H1 (cell line): Measurements from ENCODE around the gene ARPIN. TPM values are rescaled to one million over a fixed set of nuclear protein-coding genes. Genes with fewer than 3 reads are reported as not detected.

Experiments
- CTCF ChIA-PET: fragments of 300-600 bp; sonication (Branson Sonifier 250); formaldehyde crosslinking; loops from one replicate; lab custom pipeline; 2021; ENCODE audit not compliant: partially characterized antibody; lab: Charles Lee
- POLR2A ChIA-PET: fragments of 300-600 bp; sonication (Branson Sonifier 250); formaldehyde crosslinking; loops from one replicate; lab custom pipeline; 2021; ENCODE audit warnings: inconsistent platforms; ENCODE audit not compliant: partially characterized antibody; lab: Charles Lee
- DNase-seq, 2 experiments: peaks; one replicate each; pipeline versions ENCODE4 v3.0.0 to v3.0.0-alpha.2; 2010 to 2022; ENCODE audit warnings: low spot score in 2 of 2, low read depth in 1 of 2, mixed read lengths in 1 of 2
- FAIRE-seq: peaks from 2 replicates; lab custom pipeline; 2011; peaks lifted over from hg19 to GRCh38; lab: Jason Lieb, UNC
- H2AFZ ChIP-seq: 2 replicates; pipeline ENCODE4 v1.8.1; 2012; ENCODE audit warnings: low read length, inconsistent platforms
- H2AK5ac ChIP-seq: 2 replicates; pipeline ENCODE4 v1.6.1; 2013; ENCODE audit warnings: low read depth, low read length
- H2BK120ac ChIP-seq: replicated peaks from 2 replicates; pipeline ENCODE3; 2013; ENCODE audit warnings: low read depth, low read length, inconsistent platforms
- H2BK12ac ChIP-seq: 2 replicates; pipeline ENCODE4 v1.6.1; 2013; ENCODE audit warnings: low read depth, low read length
- H2BK15ac ChIP-seq: 2 replicates; pipeline ENCODE4 v1.6.1; 2013; ENCODE audit warnings: low read length
- H2BK20ac ChIP-seq: 2 replicates; pipeline ENCODE4 v1.6.1; 2013; ENCODE audit warnings: low read length
- H2BK5ac ChIP-seq: 2 replicates; pipeline ENCODE4 v1.6.1; 2013; ENCODE audit warnings: low read depth, low read length
- H3K14ac ChIP-seq: 2 replicates; pipeline ENCODE4 v1.6.1; 2013; ENCODE audit warnings: inconsistent platforms; ENCODE audit not compliant: insufficient read length
- H3K18ac ChIP-seq: 2 replicates; pipeline ENCODE4 v1.6.1; 2013; ENCODE audit warnings: low read length; ENCODE audit errors: extremely low read depth
- H3K23ac ChIP-seq: 2 replicates; pipeline ENCODE4 v1.6.1; 2013; ENCODE audit warnings: inconsistent platforms; ENCODE audit not compliant: insufficient read length
- H3K23me2 ChIP-seq: 2 replicates; pipeline ENCODE4 v1.6.1; 2013; ENCODE audit warnings: low read depth, low read length
- H3K27ac ChIP-seq: 2 replicates; pipeline ENCODE4 v1.6.1; 2011; ENCODE audit warnings: low read depth, low read length, inconsistent platforms
- H3K27me3 ChIP-seq, 4 experiments: replicated peaks in 1 of 4; 1 replicate in 1 of 4; 2 replicates in 3 of 4; pipeline versions ENCODE4 v1.6.1 to v1.8.1; 2011 to 2013; ENCODE audit warnings: low read length in 3 of 4, mild to moderate bottlenecking in 3 of 4, inconsistent platforms in 2 of 4, mixed read lengths in 2 of 4, moderate library complexity in 1 of 4; ENCODE audit not compliant: control insufficient read depth in 3 of 4, insufficient read depth in 3 of 4; ENCODE audit errors: extremely low read depth in 1 of 4
- H3K36me3 ChIP-seq, 4 experiments: 2 replicates each; pipeline versions ENCODE4 v1.6.1 to v1.8.1; 2011 to 2013; ENCODE audit warnings: mild to moderate bottlenecking in 4 of 4, low read length in 3 of 4, moderate library complexity in 2 of 4, control low read depth in 1 of 4, inconsistent platforms in 1 of 4; ENCODE audit not compliant: insufficient read depth in 4 of 4, control insufficient read depth in 2 of 4
- H3K4ac ChIP-seq: replicated peaks from 2 replicates; pipeline ENCODE3; 2013; ENCODE audit warnings: low read length, low read depth, mixed read lengths, inconsistent platforms; ENCODE audit not compliant: insufficient read length
- H3K4me1 ChIP-seq, 4 experiments: replicated peaks in 1 of 4; 1 replicate in 1 of 4; 2 replicates in 3 of 4; pipeline versions ENCODE4 v1.6.1 to v1.8.1; 2011 to 2013; ENCODE audit warnings: low read length in 3 of 4, inconsistent platforms in 2 of 4, mixed read lengths in 1 of 4; ENCODE audit not compliant: insufficient read depth in 4 of 4, control insufficient read depth in 3 of 4
- H3K4me2 ChIP-seq, 2 experiments: 2 replicates each; pipeline versions ENCODE4 v1.6.1 to v1.8.1; 2011 to 2013; ENCODE audit warnings: low read depth in 2 of 2, low read length in 2 of 2, control low read depth in 1 of 2, inconsistent platforms in 1 of 2, mild to moderate bottlenecking in 1 of 2; ENCODE audit not compliant: insufficient read depth in 1 of 2
- H3K4me3 ChIP-seq, 4 experiments: fragments of 200-600, 300-600 bp in 1 of 4; sonication (generic), shearing (Covaris generic), sonication (Bioruptor Twin) in 1 of 4; 2 replicates each; pipeline versions ENCODE4 v1.5.1 to v1.8.1; 2011 to 2016; ENCODE audit warnings: low read length in 4 of 4, low read depth in 3 of 4, control low read depth in 2 of 4, inconsistent platforms in 2 of 4, mild to moderate bottlenecking in 2 of 4, mixed read lengths in 1 of 4, moderate library complexity in 1 of 4; ENCODE audit not compliant: insufficient read depth in 2 of 4; ENCODE audit errors: extremely low read depth in 1 of 4
- H3K56ac ChIP-seq: replicated peaks from 2 replicates; pipeline ENCODE3; 2013; ENCODE audit warnings: low read depth, mild to moderate bottlenecking, mixed read lengths, low read length, inconsistent platforms; ENCODE audit not compliant: insufficient read length
- H3K79me1 ChIP-seq: 2 replicates; pipeline ENCODE4 v1.6.1; 2013; ENCODE audit warnings: low read depth, low read length, control low read depth
- H3K79me2 ChIP-seq, 2 experiments: 2 replicates each; pipeline versions ENCODE4 v1.6.1 to v1.8.1; 2012 to 2013; ENCODE audit warnings: low read length in 2 of 2, mild to moderate bottlenecking in 2 of 2, inconsistent platforms in 1 of 2; ENCODE audit not compliant: insufficient read depth in 2 of 2, control insufficient read depth in 1 of 2
- H3K9ac ChIP-seq, 4 experiments: replicated peaks in 1 of 4; 1 replicate in 1 of 4; 2 replicates in 3 of 4; pipeline versions ENCODE4 v1.6.1 to v1.8.1; 2011 to 2013; ENCODE audit warnings: low read depth in 3 of 4, low read length in 3 of 4, control low read depth in 2 of 4, mild to moderate bottlenecking in 2 of 4, moderate library complexity in 2 of 4, inconsistent platforms in 1 of 4; ENCODE audit errors: extremely low read depth in 1 of 4
- H3K9me3 ChIP-seq, 2 experiments: 2 replicates each; pipeline versions ENCODE4 v1.6.1 to v1.8.1; 2012 to 2013; ENCODE audit warnings: mild to moderate bottlenecking in 2 of 2, moderate library complexity in 2 of 2, control low read depth in 1 of 2, inconsistent platforms in 1 of 2, low read depth in 1 of 2, low read length in 1 of 2, mixed read lengths in 1 of 2; ENCODE audit not compliant: insufficient read depth in 2 of 2
- H4K20me1 ChIP-seq, 2 experiments: replicated peaks in 1 of 2; 2 replicates each; pipeline versions ENCODE3 to v1.8.1; 2011 to 2013; ENCODE audit warnings: inconsistent platforms in 2 of 2, low read length in 2 of 2, mild to moderate bottlenecking in 1 of 2; ENCODE audit not compliant: insufficient read depth in 2 of 2, control insufficient read depth in 1 of 2
- H4K5ac ChIP-seq: 2 replicates; pipeline ENCODE4 v1.6.1; 2013; ENCODE audit warnings: low read length, low read depth, mixed read lengths, inconsistent platforms; ENCODE audit not compliant: insufficient read length
- H4K8ac ChIP-seq: 2 replicates; pipeline ENCODE4 v1.8.0; 2013; ENCODE audit warnings: mild to moderate bottlenecking, moderate library complexity, low read length, inconsistent platforms; ENCODE audit not compliant: insufficient read depth; ENCODE audit errors: extremely low read depth
- H4K91ac ChIP-seq: replicated peaks from 2 replicates; pipeline ENCODE3; 2013; ENCODE audit warnings: low read length, mixed read lengths, inconsistent platforms; ENCODE audit not compliant: insufficient read length
- EZH2 ChIP-seq: fragments of 200-600 bp; sonication (generic); IDR thresholded peaks from 2 replicates; pipeline ENCODE4 v1.7.1; 2012; ENCODE audit warnings: low read depth, mild to moderate bottlenecking, moderate library complexity, low read length, inconsistent platforms; ENCODE audit not compliant: severe bottlenecking
- POLR2A ChIP-seq, 2 experiments: IDR thresholded peaks; 1 replicate in 1 of 2; 2 replicates in 1 of 2; pipeline ENCODE4 v1.6.1; 2011; ENCODE audit warnings: low read depth in 2 of 2, low read length in 2 of 2, mild to moderate bottlenecking in 2 of 2; ENCODE audit errors: control extremely low read depth in 1 of 2
- WGBS, 2 experiments: shearing (Covaris generic) in 1 of 2; methylation state at CpG; one replicate each; pipeline versions ENCODE4 v1.1.6 to v1.1.7; 2013 to 2015; ENCODE audit warnings: low lambda C conversion rate in 2 of 2, mixed read lengths in 2 of 2, inconsistent platforms in 1 of 2, low coverage in 1 of 2, missing lambda C conversion rate in 1 of 2; ENCODE audit not compliant: insufficient replicate concordance in 2 of 2, insufficient coverage in 1 of 2, insufficient read length in 1 of 2; ENCODE audit errors: extremely low coverage in 1 of 2, missing lambda C conversion rate in 1 of 2; 5-methylcytosine and 5-hydroxymethylcytosine counted together
- polyA plus RNA-seq, 7 experiments: library from polyadenylated mRNA; depleted of rRNA in 3 of 7; stranded (reverse) in 5 of 7; unstranded in 2 of 7; fragments of >200 nt in 5 of 7; fragments of 200-250 nt in 2 of 7; gene quantifications; 1 replicate in 5 of 7; 2 replicates in 1 of 7; 4 replicates in 1 of 7; pipeline versions ENCODE4 v1.2.1 to v1.2.3, GENCODE V29; 2011 to 2013; ENCODE audit warnings: missing spikeins in 2 of 7, mixed read lengths in 2 of 7
- total RNA-seq: library from RNA; stranded (reverse); fragmentation: NEBNext Ultra II Directional; extraction: Animal tissue kit (Norgen Biotek cat#: 25700); gene quantifications from 2 replicates; pipeline ENCODE4 v1.2.1, GENCODE V29; 2021
- TF ChIP-seq, protein P1 (sequence below): IDR thresholded peaks from 2 replicates; pipeline ENCODE4 v1.6.1; 2012; ENCODE audit warnings: inconsistent platforms

Gene ARPIN
- total and polyA plus RNA-seq, 2 of the 8 experiments (the other 6 are each of a cell fraction or from before 2014, with no cell fraction given): 3.1 to 3.9 TPM

DNA sequence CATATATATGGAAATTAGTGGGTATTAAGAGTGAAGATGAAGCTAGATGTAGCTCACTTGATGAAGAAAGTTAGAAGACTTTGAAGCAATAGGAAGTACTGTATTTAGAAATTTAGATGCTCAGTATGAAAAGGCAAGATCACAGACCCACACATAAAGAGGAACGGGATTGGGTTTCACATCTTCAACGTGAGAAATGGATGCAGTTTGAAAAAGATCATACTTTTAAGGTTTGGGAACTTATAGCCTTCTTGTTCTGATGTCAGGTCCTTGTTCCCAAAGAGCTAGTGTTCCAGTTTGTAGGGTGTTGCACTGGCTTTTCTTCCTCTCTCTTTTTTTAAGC is 35.7 kb downstream of the ARPIN start:
- Histone ChIP-seq H2AFZ (no peak overlapping the region), H4K91ac (no peak overlapping the region), H3K9ac (no peak overlapping the region), H2BK5ac (no peak overlapping the region), H4K20me1 (no peaks in the 10 kb centered on the region), H3K56ac (no peak overlapping the region), H4K8ac (no peak overlapping the region), H2BK120ac (no peak overlapping the region), H2BK15ac (no peak overlapping the region), H3K27ac (no peak overlapping the region), H2BK12ac (no peak overlapping the region), H3K14ac (no peak overlapping the region), H4K5ac (no peak overlapping the region), H3K4ac (no peak overlapping the region), H3K36me3 (peaks cover 0 to 4% (median 2%) of the 10 kb centered on the region in 4 experiments; a peak in 3 of 8 replicates), H3K9me3 (no peaks in the 10 kb centered on the region), H3K18ac (no peak overlapping the region), H3K4me2 (no peak overlapping the region), H2BK20ac (no peak overlapping the region), H3K23ac (no peak overlapping the region), H3K4me3 (no peak overlapping the region), H3K79me2 (no peaks in the 10 kb centered on the region), H3K27me3 (no peaks in the 10 kb centered on the region), H2AK5ac (no peak overlapping the region), H3K4me1 (no peaks in the 10 kb centered on the region), H3K79me1 (no peaks in the 10 kb centered on the region), H3K23me2 (no peaks in the 10 kb centered on the region)
- 80% methylated on average over 2 of the region's 2 CpGs; no CpG with 5 or more reads in 1 of the 2 experiments for WGBS, 2 experiments
- no peak for DNase-seq
- ChIA-PET POLR2A (interaction anchor here (1.1 kb wide), 1 partner anchor 11 kb away, joined by 3 read pairs; no protein-coding TSS in a partner anchor), CTCF (interaction anchor here (0.6 to 7.4 kb wide), 13 partner anchors 12 to 605 kb away, joined by 3 to 153 read pairs (median 4); no protein-coding TSS in a partner anchor)
- FAIRE-seq: no peak
- TF ChIP-seq EZH2 (no peak), POLR2A (IDR thresholded peaks at IDR 0.05; ENCODE audit: control extremely low read depth in 1 of 2, low read depth in 2 of 2, low read length in 2 of 2) (no peak)
- TF ChIP-seq, protein P1, sequence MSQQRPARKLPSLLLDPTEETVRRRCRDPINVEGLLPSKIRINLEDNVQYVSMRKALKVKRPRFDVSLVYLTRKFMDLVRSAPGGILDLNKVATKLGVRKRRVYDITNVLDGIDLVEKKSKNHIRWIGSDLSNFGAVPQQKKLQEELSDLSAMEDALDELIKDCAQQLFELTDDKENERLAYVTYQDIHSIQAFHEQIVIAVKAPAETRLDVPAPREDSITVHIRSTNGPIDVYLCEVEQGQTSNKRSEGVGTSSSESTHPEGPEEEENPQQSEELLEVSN: no peak
